ENCODE results near the gene MAP7D2.

MAP7D2 gene

GRCh38 chrX:20037186-20037585 lies 79.5 kb downstream of the MAP7D2 start:
- no peak for DNase-seq

- no peak for DNase-seq
Measured at GRCh38 chrX:20032201-20032600, 84.5 kb downstream of the MAP7D2 start.

GRCh38 chrX:20029728-20030127 lies 87.0 kb downstream of the MAP7D2 start:
- no peak for DNase-seq

GRCh38 chrX:20028588-20028987 lies 88.1 kb downstream of the MAP7D2 start:
- no peak for DNase-seq

GRCh38 chrX:20026278-20026677 lies 90.4 kb downstream of the MAP7D2 start:
- no peak for DNase-seq

- DNase-seq = no peak
Measured at GRCh38 chrX:20019672-20020365, 96.9 kb downstream of the MAP7D2 start.

GRCh38 chrX:20016616-20016945 lies 100.1 kb downstream of the MAP7D2 start:
- DNase-seq = no peak

- no peak for DNase-seq
Measured at GRCh38 chrX:20015945-20016615, 100.6 kb downstream of the MAP7D2 start.

- no peak for DNase-seq
Measured at GRCh38 chrX:20015422-20015821, 101.3 kb downstream of the MAP7D2 start.

GRCh38 chrX:20011608-20012007 lies 105.1 kb downstream of the MAP7D2 start:
- DNase-seq = no peak

- no peak for DNase-seq
Measured at GRCh38 chrX:20007962-20008622, 108.6 kb downstream of the MAP7D2 start.

GRCh38 chrX:20005883-20006282 lies 110.8 kb downstream of the MAP7D2 start:
- no peak for DNase-seq

GRCh38 chrX:20001588-20001987 lies 115.1 kb downstream of the MAP7D2 start:
- no peak for DNase-seq

- DNase-seq = no peak
Measured at GRCh38 chrX:19991350-19991718, 125.4 kb downstream of the MAP7D2 start.

GRCh38 chrX:19990556-19991349 lies 126.0 kb downstream of the MAP7D2 start, which contains the start of gene BCLAF3:
TSS of gene BCLAF3 (minus strand) at chrX:19991061. CDS start at chrX:19970264, 20,797 bp downstream.
- DNase-seq = peak; percentile 23

- DNase-seq = no peak
Measured at GRCh38 chrX:19990151-19990555, 126.6 kb downstream of the MAP7D2 start.

GRCh38 chrX:19987856-19988255 lies 128.9 kb downstream of the MAP7D2 start:
- no peak for DNase-seq

GRCh38 chrX:19986531-19986930 lies 130.2 kb downstream of the MAP7D2 start:
- no peak for DNase-seq

- DNase-seq = no peak
Measured at GRCh38 chrX:19981947-19982346, 134.8 kb downstream of the MAP7D2 start.

GRCh38 chrX:19975845-19976244 lies 140.9 kb downstream of the MAP7D2 start:
- no peak for DNase-seq

GRCh38 chrX:19972984-19973383 lies 143.7 kb downstream of the MAP7D2 start:
- DNase-seq = no peak

- no peak for DNase-seq
Measured at GRCh38 chrX:19968276-19968675, 148.4 kb downstream of the MAP7D2 start.

GRCh38 chrX:19966056-19966455 lies 150.7 kb downstream of the MAP7D2 start:
- DNase-seq = no peak
